ENCODE data around the gene CEP250.

DNA sequence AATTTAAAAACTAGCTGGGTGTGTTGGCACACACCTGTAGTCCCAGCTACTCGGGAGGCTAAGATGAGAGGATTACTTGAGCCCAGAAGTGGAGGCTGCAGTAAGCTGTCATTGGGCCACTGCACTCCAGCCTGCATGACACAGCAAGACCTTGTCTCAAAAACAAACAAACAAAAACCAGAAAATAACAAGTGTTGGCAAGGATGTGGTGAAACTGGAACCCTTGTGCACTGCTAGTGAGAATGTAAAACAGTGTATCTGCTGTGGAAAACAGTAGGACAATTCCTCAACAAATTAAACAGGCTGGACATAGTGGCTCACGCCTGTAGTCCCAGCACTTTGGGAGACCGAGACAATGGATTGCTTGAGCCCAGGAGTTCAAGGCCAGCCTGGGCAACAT, 47.1 kb upstream of the CEP250 start:
- TF ChIP-seq POLR2AphosphoS5 (IDR thresholded peaks at IDR 0.05; ENCODE audit: low read depth, low read length), result no peak
- no peak for TF ChIP-seq POLR2A (IDR thresholded peaks at IDR 0.05; ENCODE audit: low read depth, low read length)
- no peak for TF ChIP-seq TAF1 (IDR thresholded peaks at IDR 0.05; ENCODE audit: borderline replicate concordance, low read depth, low read length)
